Activated gamma-delta T cell treated with Interleukin-2 at 50 U/mL for 16 hours (primary cell): ENCODE results near the gene SELENOO.
A peak's percentile ranks its signal among the peaks of the same experiment; 100 is the strongest.

Experiments used
- DNase-seq: peaks from one replicate; pipeline ENCODE4 v3.0.0-alpha.2; 2020

The SELENOO gene

GRCh38 chr22:50185375-50186087, 15.3 kb upstream of the SELENOO start, which contains the start of gene TRABD:
Gene TRABD (plus strand): TSS chr22:50185913. CDS start chr22:50193061, 7,148 bp downstream.
- DNase-seq = peak; percentile 84

DNA sequence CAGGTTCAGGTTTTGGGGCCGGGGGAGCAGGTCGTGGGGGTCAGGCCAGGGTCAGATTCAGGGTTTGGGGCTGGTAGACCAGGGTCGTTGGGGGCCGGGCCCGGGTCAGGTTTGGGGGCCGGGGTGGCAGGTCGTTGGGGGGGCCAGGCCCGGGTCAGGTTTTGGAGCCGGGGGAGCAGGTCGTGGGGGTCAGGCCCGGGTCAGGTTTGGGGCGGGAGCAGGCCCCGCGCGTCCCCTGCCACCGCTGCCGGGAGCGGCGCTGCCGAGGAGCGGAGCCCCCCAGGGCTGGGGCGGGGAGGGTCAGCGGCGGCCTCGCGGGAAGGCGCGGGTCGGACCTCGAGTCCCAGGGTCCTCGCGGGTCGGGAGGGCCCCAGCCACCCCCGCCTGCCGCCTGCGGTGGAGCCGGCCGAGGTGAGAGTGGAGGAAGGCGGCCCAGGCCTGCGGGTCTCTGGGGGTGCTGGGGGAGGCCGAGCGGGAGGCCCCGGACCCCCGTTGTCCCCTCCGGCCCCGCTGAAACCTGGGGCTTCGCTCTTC, 14.6 kb upstream of the SELENOO start:
- no peak for DNase-seq

DNA sequence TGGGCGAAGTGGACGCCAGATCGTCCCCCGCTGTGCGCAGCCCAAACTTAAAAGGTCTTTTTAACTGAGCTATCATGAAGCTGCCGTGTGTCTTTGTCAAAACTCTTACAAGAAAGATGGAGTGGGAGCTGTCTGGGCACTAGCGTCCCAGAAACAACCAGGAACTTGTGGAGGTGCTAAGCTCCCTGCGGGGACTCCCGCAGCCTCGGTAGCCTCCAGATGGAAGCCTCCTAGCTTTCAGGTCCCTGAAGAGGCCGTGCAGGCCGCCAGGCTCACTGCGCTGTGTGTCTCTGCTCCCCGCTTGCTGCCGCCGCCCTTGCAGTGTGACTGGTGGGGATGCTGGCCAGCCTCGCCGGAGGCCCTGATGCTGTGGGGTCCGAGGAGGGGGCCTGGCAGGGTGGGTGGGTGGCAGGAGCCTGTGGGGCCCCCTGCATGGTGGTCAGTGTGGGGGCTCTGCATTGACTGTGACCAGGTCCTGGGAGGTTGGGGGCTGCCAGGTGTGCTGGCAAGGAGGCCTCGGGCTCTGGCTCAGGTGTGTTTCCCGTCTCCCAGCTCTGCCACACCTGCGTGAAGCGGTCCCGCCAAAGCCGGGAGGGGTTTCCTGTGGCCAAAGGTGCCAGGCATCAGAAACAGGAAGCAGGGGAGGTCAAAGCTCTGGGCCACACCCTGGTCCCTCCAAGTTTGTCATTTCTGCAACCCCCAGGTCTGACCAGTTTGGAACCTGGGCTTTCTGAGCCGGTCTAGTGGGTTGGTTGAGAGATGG, 13.9 kb upstream of the SELENOO start:
- DNase-seq = no peak

- no peak for DNase-seq
Observed at GRCh38 chr22:50188356-50188755, 12.5 kb upstream of the SELENOO start.

GRCh38 chr22:50189184-50189848, 11.5 kb upstream of the SELENOO start:
- no peak for DNase-seq

GRCh38 chr22:50189849-50190181, 11.0 kb upstream of the SELENOO start:
- DNase-seq = no peak

- DNase-seq = peak; percentile 81
Observed at GRCh38 chr22:50190182-50190940, 10.4 kb upstream of the SELENOO start.

DNA sequence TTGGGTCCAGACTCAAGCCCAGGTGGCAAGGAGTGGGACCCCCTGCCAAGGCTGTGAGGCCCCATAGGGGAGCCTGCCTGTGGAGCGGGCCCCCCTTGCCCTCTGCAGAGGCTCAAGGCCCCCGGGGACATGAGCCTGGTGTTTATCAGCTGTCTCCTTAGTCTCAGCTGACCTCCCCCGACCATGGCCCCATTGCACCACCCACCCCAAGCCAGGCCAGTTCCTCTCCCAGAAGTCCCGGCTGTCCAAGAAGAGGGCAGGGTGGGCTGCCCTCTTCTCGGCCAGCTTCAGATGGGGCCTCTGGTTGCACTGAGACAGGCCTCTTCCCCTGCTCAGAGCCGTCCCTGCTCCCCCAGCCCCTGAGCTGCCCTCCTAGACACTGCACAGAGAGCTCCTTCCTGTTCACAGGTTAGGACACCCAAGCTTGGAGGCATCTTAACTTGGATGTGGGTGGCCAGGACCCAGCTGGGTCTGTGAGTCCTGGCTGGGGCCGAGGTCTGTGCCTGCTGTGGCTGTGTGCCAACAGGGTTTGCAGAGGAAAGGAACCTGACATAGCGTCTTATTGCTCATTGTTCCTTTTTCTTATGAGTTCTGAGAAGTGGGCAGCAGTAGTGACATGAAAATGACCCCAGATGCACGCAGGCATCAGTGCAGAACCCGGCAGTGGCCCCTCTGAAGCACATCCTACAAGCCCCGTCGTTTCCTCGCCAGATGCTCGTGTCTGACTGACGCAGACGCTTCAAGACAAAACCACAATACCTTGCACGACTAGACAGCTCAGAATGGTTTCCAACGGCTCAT, 9.7 kb upstream of the SELENOO start:
- DNase-seq = peak; percentile 81

GRCh38 chr22:50192436-50193204, 8.2 kb upstream of the SELENOO start:
- DNase-seq = peak; percentile 46

GRCh38 chr22:50193621-50194020, 7.2 kb upstream of the SELENOO start:
- DNase-seq = no peak

DNA sequence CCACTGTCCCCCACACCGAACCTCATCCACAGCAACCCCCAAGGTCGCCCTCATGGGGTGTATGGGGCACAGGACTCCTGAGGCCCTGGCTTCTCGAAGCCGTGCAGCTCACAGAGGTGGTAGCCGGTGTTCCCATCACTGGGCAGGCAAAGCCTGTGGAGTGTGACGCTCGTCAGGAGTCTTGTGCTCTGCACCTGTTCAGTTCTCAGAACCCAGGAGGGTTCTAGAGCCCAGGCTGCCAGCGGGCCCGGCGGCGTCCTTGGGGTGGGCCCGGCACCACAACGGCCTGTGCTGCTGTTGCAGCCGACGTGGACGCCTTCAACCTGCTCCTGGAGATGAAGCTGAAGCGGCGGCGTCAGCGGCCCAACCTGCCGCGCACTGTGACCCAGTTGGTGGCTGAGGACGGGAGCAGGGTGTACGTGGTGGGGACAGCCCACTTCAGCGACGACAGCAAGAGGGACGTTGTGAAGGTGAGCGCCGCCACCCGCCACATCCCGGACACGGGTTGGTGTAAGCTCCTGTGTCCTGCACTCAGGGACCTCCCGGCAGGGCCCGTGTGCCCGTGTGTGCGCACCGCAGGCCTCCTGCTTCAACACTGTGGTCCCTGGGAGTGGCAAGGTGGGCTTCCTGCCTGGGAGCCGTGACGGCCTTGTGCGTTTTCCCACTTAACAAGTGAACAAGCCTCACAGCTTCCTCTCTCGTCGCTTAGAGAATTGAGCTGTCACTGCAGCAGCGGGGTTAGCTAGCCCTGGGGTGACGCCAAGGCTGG, 6.6 kb upstream of the SELENOO start:
- DNase-seq = no peak

DNA sequence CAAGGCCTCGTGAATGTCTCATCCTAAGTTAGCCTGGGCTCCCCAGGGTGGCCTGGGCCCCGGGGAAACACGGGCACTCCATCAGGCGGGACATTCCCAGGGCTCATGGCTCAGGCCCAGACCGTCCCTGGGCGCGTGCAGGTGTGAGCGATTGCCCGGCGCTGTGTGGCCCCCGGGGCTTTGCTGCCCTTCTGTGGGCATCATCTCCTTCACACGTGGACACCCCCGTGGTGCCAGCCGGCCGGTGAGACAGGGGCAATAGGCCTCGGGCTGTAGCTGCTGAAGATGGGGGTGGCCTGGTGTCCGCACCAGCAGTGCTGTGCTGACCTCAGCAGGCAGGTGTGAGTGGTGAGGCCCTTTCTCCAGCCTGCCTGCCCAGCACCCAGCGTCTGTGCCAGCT, 4.6 kb upstream of the SELENOO start:
- DNase-seq = no peak

GRCh38 chr22:50197000-50197800, 3.6 kb upstream of the SELENOO start:
- DNase-seq = no peak

DNA sequence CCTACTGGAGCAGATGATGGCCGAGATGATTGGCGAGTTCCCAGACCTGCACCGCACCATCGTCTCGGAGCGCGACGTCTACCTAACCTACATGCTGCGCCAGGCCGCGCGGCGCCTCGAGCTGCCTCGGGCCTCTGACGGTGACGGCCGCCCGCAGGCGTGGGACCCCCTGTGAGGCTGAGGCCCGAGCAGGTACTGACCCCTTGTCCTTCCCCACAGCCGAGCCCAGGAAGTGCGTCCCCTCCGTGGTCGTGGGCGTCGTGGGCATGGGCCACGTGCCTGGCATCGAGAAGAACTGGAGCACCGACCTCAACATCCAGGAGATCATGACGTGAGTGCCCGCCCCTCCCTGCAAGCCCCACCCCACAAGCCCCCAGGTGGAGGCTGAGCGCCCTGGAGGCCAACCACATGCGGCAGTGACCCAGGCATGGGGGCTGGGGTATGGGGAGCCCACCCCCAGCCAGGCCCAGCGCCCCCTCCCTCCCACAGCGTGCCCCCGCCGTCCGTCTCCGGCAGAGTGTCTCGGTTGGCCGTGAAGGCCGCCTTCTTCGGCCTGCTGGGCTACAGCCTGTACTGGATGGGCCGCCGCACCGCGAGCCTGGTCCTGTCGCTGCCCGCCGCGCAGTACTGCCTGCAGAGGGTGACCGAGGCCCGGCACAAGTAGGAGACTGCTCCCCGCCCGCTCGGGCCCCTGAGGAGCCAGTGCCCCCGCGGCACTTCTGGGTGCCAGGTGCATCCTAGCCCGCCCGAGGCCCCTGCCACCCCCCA, 2.8 kb upstream of the SELENOO start:
- no peak for DNase-seq

- no peak for DNase-seq
Observed at GRCh38 chr22:50198624-50199017, 2.2 kb upstream of the SELENOO start.

- no peak for DNase-seq
Observed at GRCh38 chr22:50199251-50199721, 1.5 kb upstream of the SELENOO start.

DNA sequence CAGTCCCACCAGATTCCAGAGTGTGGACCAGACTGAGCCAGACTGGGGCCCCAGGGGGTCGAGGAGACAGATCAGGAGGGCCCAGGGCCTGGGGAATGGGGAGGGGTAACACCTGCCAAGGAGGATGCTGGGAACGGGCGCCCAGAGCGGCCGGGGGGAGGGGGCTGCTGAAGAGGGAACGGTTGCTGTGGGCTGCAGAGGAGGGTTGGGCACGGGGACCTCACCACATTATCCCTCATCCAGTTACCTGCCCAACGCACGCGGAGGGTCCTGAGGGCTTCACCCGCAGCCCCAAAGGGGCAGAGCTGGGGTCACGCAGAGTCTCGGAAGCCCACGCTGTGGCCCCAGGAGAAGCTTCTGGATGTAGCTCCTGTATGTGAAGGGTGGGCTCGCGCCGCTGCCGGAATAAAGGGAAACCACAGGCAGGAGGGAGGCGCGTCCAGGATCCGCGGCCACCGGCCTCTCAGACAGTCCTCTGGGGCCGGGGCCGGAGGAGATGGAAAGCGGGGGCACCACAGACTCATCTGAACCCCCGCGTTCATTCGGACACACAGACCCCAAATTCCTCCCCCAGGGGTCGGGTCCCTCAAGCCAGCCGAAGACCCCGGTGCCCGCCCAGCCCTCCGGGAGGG, 866 bp upstream of the SELENOO start:
- no peak for DNase-seq
